GM12878 (cell line): ENCODE results near the gene WDR13. TPM values are rescaled to one million over a fixed set of nuclear protein-coding genes. Genes with fewer than 3 reads are reported as not detected.
"Not testable (repeated sequence)": the region's sequence is repeated elsewhere in the genome, so short reads cannot be mapped to it uniquely, and the experiment has no call there.

Experiments
- ATAC-seq: fragments of 200-7000 bp; cut with Tn5 transposase; 3 replicates; pipeline ENCODE4 v1.9.1; 2020; ENCODE audit warnings: mild to moderate bottlenecking, moderate library complexity
- BruUV-seq: library from RNA; stranded (reverse); fragments of 400-500 nt; replicated peaks from 2 replicates; lab custom pipeline; 2021; lab: Mats Ljungman, UMichigan
- CTCF ChIA-PET: fragments of 300-600 bp; sonication (Branson Sonifier 250); formaldehyde crosslinking; extraction: SDS; loops from one replicate; lab custom pipeline; 2021; ENCODE audit warnings: inconsistent platforms; lab: Yijun Ruan, JAX
- POLR2A ChIA-PET: fragments of 350-600 bp; formaldehyde crosslinking; extraction: SDS; loops from one replicate; lab custom pipeline; 2021; ENCODE audit warnings: inconsistent platforms; lab: Charles Lee
- RAD21 ChIA-PET: fragments of 300-600 bp; sonication (Branson Sonifier 250); formaldehyde crosslinking; loops from one replicate; lab custom pipeline; 2023; ENCODE audit warnings: antibody characterized with exemption; ENCODE audit not compliant: unreplicated experiment; lab: Charles Lee
- SMC1A ChIA-PET: fragments of 300-600 bp; sonication (Branson Sonifier 250); formaldehyde crosslinking; loops from one replicate; lab custom pipeline; 2023; ENCODE audit not compliant: unreplicated experiment, uncharacterized antibody; lab: Charles Lee
- DNase-seq: peaks from one replicate; pipeline ENCODE4 v3.0.0-alpha.2; 2011; ENCODE audit warnings: low read depth, low spot score
- FAIRE-seq: peaks from 3 replicates; lab custom pipeline; 2011; peaks lifted over from hg19 to GRCh38; lab: Jason Lieb, UNC
- H2AFZ ChIP-seq: 2 replicates; pipeline ENCODE4 v1.6.0; 2011; ENCODE audit warnings: low read depth, low read length, control low read depth; ENCODE audit not compliant: control insufficient read depth
- H3K27ac ChIP-seq: 2 replicates; pipeline ENCODE4 v1.5.1; 2011; ENCODE audit warnings: control low read depth; ENCODE audit not compliant: control insufficient read depth, insufficient read depth
- H3K27me3 ChIP-seq, 2 experiments: replicated peaks in 1 of 2; 2 replicates each; pipeline versions ENCODE4 v1.6.0 to v1.6.1; 2011; ENCODE audit warnings: low read length in 1 of 2; ENCODE audit not compliant: control insufficient read depth in 2 of 2, insufficient read depth in 2 of 2
- H3K36me3 ChIP-seq, 2 experiments: 2 replicates each; pipeline ENCODE4 v1.5.1; 2011; ENCODE audit warnings: low read length in 1 of 2; ENCODE audit not compliant: control insufficient read depth in 2 of 2, insufficient read depth in 2 of 2
- H3K4me1 ChIP-seq: 2 replicates; pipeline ENCODE4 v1.6.1; 2011; ENCODE audit warnings: mild to moderate bottlenecking, low read length, moderate library complexity, mixed read lengths; ENCODE audit not compliant: control insufficient read depth, insufficient read depth
- H3K4me2 ChIP-seq: 2 replicates; pipeline ENCODE4 v1.6.0; 2011; ENCODE audit warnings: control low read depth; ENCODE audit not compliant: control insufficient read depth, insufficient read depth
- H3K4me3 ChIP-seq: fragments of 200-600 bp; sonication (generic); 2 replicates; pipeline ENCODE4 v1.5.1; 2016
- H3K79me2 ChIP-seq: 2 replicates; pipeline ENCODE4 v1.6.0; 2011; ENCODE audit warnings: low read length; ENCODE audit not compliant: control insufficient read depth, insufficient read depth
- H3K9ac ChIP-seq: 2 replicates; pipeline ENCODE4 v1.8.0; 2011; ENCODE audit warnings: low read length, control low read depth, mixed read lengths; ENCODE audit not compliant: control insufficient read depth, insufficient read depth
- H3K9me3 ChIP-seq: replicated peaks from 3 replicates; pipeline ENCODE4 v1.5.1; 2011; ENCODE audit warnings: mild to moderate bottlenecking, low read length; ENCODE audit not compliant: control insufficient read depth, insufficient read depth
- H4K20me1 ChIP-seq: 2 replicates; pipeline ENCODE4 v1.6.0; 2011; ENCODE audit not compliant: control insufficient read depth, insufficient read depth
- CBX3 ChIP-seq: fragments of 200-600 bp; sonication (generic); IDR thresholded peaks from 2 replicates; pipeline ENCODE4 v1.6.1; 2016; ENCODE audit warnings: low read depth, borderline replicate concordance
- JUNB ChIP-seq: IDR thresholded peaks from 2 replicates; pipeline ENCODE4 v1.6.1; 2016; ENCODE audit warnings: antibody characterized with exemption, mild to moderate bottlenecking
- MEF2A ChIP-seq: IDR thresholded peaks from 2 replicates; pipeline ENCODE4 v1.6.1; 2011; ENCODE audit warnings: low read depth, mild to moderate bottlenecking, low read length, moderate library complexity; ENCODE audit not compliant: insufficient read depth
- MTA3 ChIP-seq: IDR thresholded peaks from 2 replicates; pipeline ENCODE4 v1.6.1; 2012; ENCODE audit warnings: low read length, inconsistent platforms, borderline replicate concordance
- MYC ChIP-seq: IDR thresholded peaks from 2 replicates; pipeline ENCODE4 v1.6.1; 2011; ENCODE audit warnings: mild to moderate bottlenecking, low read length, moderate library complexity, inconsistent platforms; ENCODE audit not compliant: insufficient read depth, insufficient replicate concordance, insufficient read length, severe bottlenecking
- SMAD1 ChIP-seq: fragments of 450-650 bp; IDR thresholded peaks from 2 replicates; pipeline ENCODE4 v1.6.1; 2018; ENCODE audit warnings: mild to moderate bottlenecking, low read depth; ENCODE audit not compliant: partially characterized antibody
- WRNIP1 ChIP-seq: IDR thresholded peaks from 2 replicates; pipeline ENCODE4 v1.6.1; 2011; ENCODE audit warnings: low read depth, low read length, improper control_type of control experiment, borderline replicate concordance
- YBX1 ChIP-seq: fragments of 450-650 bp; IDR thresholded peaks from 2 replicates; pipeline ENCODE4 v1.6.1; 2016; ENCODE audit warnings: antibody characterized with exemption
- ZNF217 ChIP-seq: fragments of 450-650 bp; IDR thresholded peaks from 2 replicates; pipeline ENCODE4 v1.6.1; 2017; ENCODE audit warnings: antibody characterized with exemption, mild to moderate bottlenecking
- WGBS: methylation state at CpG from one replicate; pipeline ENCODE4 v1.1.6; 2016; ENCODE audit warnings: low lambda C conversion rate; ENCODE audit not compliant: insufficient replicate concordance, insufficient coverage; ENCODE audit errors: missing lambda C conversion rate; 5-methylcytosine and 5-hydroxymethylcytosine counted together
- in situ Hi-C: fragments of 300-500 bp; cut with MboI; formaldehyde crosslinking; loops from 9 replicates; pipeline ENCODE4 v1.14.3; 2018; ENCODE audit warnings: mixed read lengths
- intact Hi-C: fragments of 100-400 bp; cut with micrococcal nuclease; formaldehyde crosslinking; loops from one replicate; pipeline ENCODE4 v1.14.2; 2022; ENCODE audit not compliant: unreplicated experiment
- polyA plus RNA-seq, 11 experiments: library from polyadenylated mRNA; depleted of rRNA in 4 of 11; unstranded in 6 of 11; stranded (reverse) in 5 of 11; fragments of >200 nt; fragmentation: Nextera tagmentation in 4 of 11; fragmentation: Illumina TruSeq in 1 of 11; extraction: Ambion mirVana in 4 of 11; extraction: Trizol in 1 of 11; gene quantifications; 1 replicate in 1 of 11; 2 replicates in 10 of 11; pipeline versions ENCODE4 v1.2.1 to v1.2.3, GENCODE V29; 2011 to 2016; ENCODE audit warnings: inconsistent platforms in 2 of 11, missing spikeins in 2 of 11, low read depth in 1 of 11
- total RNA-seq, 4 experiments: library from RNA; depleted of rRNA in 3 of 4; stranded (reverse); fragments of >200 nt in 3 of 4; fragmentation: Illumina TruSeq in 1 of 4; extraction: Trizol in 1 of 4; gene quantifications; 2 replicates each; pipeline versions ENCODE4 v1.2.1 to v1.2.3, GENCODE V29; 2013 to 2021

Gene WDR13
- total and polyA plus RNA-seq, 10 of the 15 experiments (the other 5 are each of a cell fraction or from before 2014, with no cell fraction given): 6.9 to 62.7 (median 28.9) TPM

DNA sequence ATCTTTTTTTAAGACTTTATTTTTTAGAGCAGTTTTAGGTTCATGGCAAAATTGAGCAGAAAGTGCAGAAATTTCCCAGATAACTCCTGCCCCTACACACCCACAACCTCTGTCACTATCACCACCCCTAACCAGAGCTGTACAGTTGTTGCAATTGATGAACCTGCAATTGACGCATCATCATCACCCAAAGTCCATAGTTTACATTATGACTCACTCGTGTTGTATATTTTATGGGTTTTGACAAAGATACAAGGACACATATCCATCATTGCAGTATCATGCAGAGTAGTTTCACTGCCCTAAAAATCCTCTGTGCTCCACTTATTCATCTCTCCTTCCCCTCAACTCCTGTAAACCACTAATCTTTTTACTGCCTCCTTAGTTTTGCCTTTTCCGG lies 51.8 kb downstream of the WDR13 start:
- ATAC-seq: no peak

DNA sequence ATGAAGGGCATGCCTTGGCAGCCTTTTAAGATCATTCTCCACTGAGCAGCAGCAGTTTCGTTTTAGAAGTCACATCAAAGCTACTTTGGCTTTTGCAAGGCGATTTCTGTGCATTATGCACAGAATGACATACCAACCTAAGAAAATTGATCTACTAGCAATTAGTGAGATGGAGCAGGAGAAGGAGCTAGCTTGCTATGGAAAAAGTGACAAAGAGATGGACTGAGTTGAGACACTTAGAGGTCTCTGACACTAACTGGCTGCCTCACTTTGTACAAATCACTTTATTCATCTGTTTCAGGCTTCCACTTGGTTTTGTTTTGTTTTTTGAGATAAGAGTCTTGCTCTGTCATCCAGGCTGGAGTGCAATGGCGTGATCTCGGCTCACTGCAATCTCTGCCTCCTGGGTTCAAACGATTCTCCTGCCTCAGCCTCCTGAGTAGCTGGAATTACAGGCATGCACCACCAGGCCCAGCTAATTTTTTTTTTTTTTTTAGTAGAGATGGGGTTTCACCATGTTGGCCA lies 54.8 kb downstream of the WDR13 start:
- DNase-seq, H3K4me1 ChIP-seq, H3K36me3 ChIP-seq, intact Hi-C loops, POLR2A ChIA-PET, in situ Hi-C loops, RAD21 ChIA-PET, H2AFZ ChIP-seq, H3K4me3 ChIP-seq, ATAC-seq, H3K9me3 ChIP-seq, H3K79me2 ChIP-seq, H3K27ac ChIP-seq, H3K9ac ChIP-seq, H3K27me3 ChIP-seq, FAIRE-seq, H3K4me2 ChIP-seq, H4K20me1 ChIP-seq, BruUV-seq: not testable (repeated sequence)
- ChIA-PET SMC1A (interaction anchor here (0.9 to 1.6 kb wide), 3 partner anchors 17 to 293 kb away, joined by 4 to 5 read pairs (median 4); no protein-coding TSS in a partner anchor), CTCF (interaction anchor here (1.1 kb wide), 1 partner anchor 289 kb away, joined by 3 read pairs; no protein-coding TSS in a partner anchor)
- 29% methylated on average over 5 of the region's 5 CpGs for WGBS

More for the DNA sequence above, 51.8 kb downstream of the WDR13 start:
- Histone ChIP-seq H3K79me2 (no peaks in the 10 kb centered on the region), H4K20me1 (no peaks in the 10 kb centered on the region), H3K27ac (no peak overlapping the region), H3K4me3 (no peak overlapping the region), H3K36me3 (no peaks in the 10 kb centered on the region), H3K9me3 (no peaks in the 10 kb centered on the region), H3K4me2 (no peak overlapping the region), H3K9ac (no peak overlapping the region)
- RAD21 ChIA-PET: interaction anchor here (0.9 to 1.6 kb wide), 3 partner anchors 35 to 288 kb away, joined by 3 to 6 read pairs (median 4); partner anchors contain the start of genes HDAC6 and WAS
- SMC1A ChIA-PET: interaction anchor here (0.7 to 1.9 kb wide), 11 partner anchors 10 to 395 kb away, joined by 3 to 5 read pairs (median 4); partner anchors contain the start of gene WAS
- FAIRE-seq: no peak
- DNase-seq: no peak
- BruUV-seq: no TSS peak
- WGBS: 45% methylated on average over 3 of the region's 3 CpGs
- in situ Hi-C loops: no loop called here
- POLR2A ChIA-PET: no interaction called here
- TF ChIP-seq MYC (no peak), MTA3 (no peak), MEF2A (no peak), YBX1 (no peak), SMAD1 (no peak), CBX3 (no peak), WRNIP1 (no peak), ZNF217 (no peak), JUNB (no peak)
- TF ChIP-seq, all 136 proteins: peak for 0
- Histone ChIP-seq H3K4me1 (no peaks in the 10 kb centered on the region), H2AFZ (no peak overlapping the region), H3K27me3 (no peaks in the 10 kb centered on the region; a peak in 1 of 4 replicates)
- intact Hi-C loops: loop anchor here (5.0 to 10.0 kb wide), 2 partner anchors 243 to 296 kb away; no protein-coding TSS in a partner anchor
- CTCF ChIA-PET: interaction anchor here (0.6 to 2.2 kb wide), 11 partner anchors 8 to 297 kb away, joined by 3 to 13 read pairs (median 4); partner anchors contain the start of gene TBC1D25

DNA sequence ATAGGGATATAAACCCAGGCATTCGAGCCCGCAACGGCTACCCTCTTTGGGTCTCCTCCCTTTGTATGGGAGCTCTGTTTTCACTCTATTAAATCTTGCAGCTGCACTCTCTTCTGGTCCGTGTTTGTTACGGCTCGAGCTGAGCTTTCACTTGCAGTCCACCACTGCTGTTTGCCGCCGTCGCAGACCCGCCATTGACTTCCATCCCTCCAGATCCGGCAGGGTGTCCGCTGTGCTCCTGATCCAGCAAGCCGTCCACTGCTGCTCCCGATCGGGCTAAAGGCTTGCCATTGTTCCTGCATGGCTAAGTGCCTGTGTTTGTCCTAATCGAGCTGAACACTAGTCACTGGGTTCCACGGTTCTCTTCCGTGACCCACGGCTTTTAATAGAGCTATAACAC lies 57.5 kb downstream of the WDR13 start:
- H3K36me3 ChIP-seq, DNase-seq, H4K20me1 ChIP-seq, H3K9ac ChIP-seq, ATAC-seq, intact Hi-C loops, H3K27ac ChIP-seq, H3K4me1 ChIP-seq, H2AFZ ChIP-seq, in situ Hi-C loops, H3K79me2 ChIP-seq, RAD21 ChIA-PET, H3K4me3 ChIP-seq, H3K4me2 ChIP-seq, BruUV-seq, H3K27me3 ChIP-seq, H3K9me3 ChIP-seq, FAIRE-seq: not testable (repeated sequence)
- ChIA-PET SMC1A (interaction anchor here (0.6 kb wide), 2 partner anchors 26 to 89 kb away, joined by 3 read pairs; no protein-coding TSS in a partner anchor), POLR2A (interaction anchor here (0.6 kb wide), 1 partner anchor 242 kb away, joined by 4 read pairs; no protein-coding TSS in a partner anchor), CTCF (interaction anchor here (0.6 to 1.0 kb wide), 2 partner anchors 10 to 426 kb away, joined by 3 read pairs; no protein-coding TSS in a partner anchor)
- WGBS: 58% methylated on average over 18 of the region's 19 CpGs
